ENCODE results near the gene METTL1.

Gene METTL1

GRCh38 chr12:57735198-57735855 lies 36.6 kb downstream of the METTL1 start:
- no CpG with 5 or more reads among the region's 8 CpGs for WGBS, 2 donors (ENCODE audit: extremely low coverage in 2 of 2, insufficient read length in 2 of 2, insufficient replicate concordance in 1 of 2)
- H3K4me3 ChIP-seq (ENCODE audit: low read length in 2 of 2): peak overlapping the region in 1 of 2 donors; percentile 33
- H2BK15ac ChIP-seq (ENCODE audit: low read length): no peak overlapping the region
- no peak overlapping the region for H3K4me2 ChIP-seq (ENCODE audit: insufficient read depth, low read length, poor library complexity, severe bottlenecking)
- peaks cover 3 to 92% (median 26%) of the 10 kb centered on the region in 3 experiments for H3K27me3 ChIP-seq (ENCODE audit: control insufficient read depth in 3 of 3, insufficient read depth in 3 of 3, low read depth in 1 of 3, low read length in 3 of 3)
- H2BK5ac ChIP-seq (ENCODE audit: low read length): no peak overlapping the region
- no peak overlapping the region for H3K4ac ChIP-seq (ENCODE audit: low read length)
- H4K8ac ChIP-seq (ENCODE audit: low read depth, low read length): no peak overlapping the region
- H3K4me1 ChIP-seq (ENCODE audit: control insufficient read depth in 2 of 2, insufficient read depth in 1 of 2, low read depth in 1 of 2, low read length in 2 of 2): peaks cover 18 to 25% of the 10 kb centered on the region in 2 donors
- no peak overlapping the region for H3K14ac ChIP-seq (ENCODE audit: low read length)
- peaks cover 0 to 4% of the 10 kb centered on the region in 2 donors for H3K9me3 ChIP-seq (replicated peaks in 1 of 2; ENCODE audit: control insufficient read depth in 2 of 2, insufficient read depth in 1 of 2, low read depth in 1 of 2, low read length in 2 of 2)
- H2AFZ ChIP-seq (ENCODE audit: low read length): peak overlapping the region; percentile 92
- H2AK5ac ChIP-seq (ENCODE audit: low read depth, low read length): no peak overlapping the region
- DNase-seq (ENCODE audit: low spot score): no peak
- H3K23ac ChIP-seq (ENCODE audit: low read depth, low read length, poor library complexity): no peak overlapping the region
- no peak overlapping the region for H4K91ac ChIP-seq (ENCODE audit: low read depth, low read length, poor library complexity)
- H2BK12ac ChIP-seq (ENCODE audit: low read length): no peak overlapping the region
- peaks cover 0 to 35% of the 10 kb centered on the region in 2 donors for H3K36me3 ChIP-seq (replicated peaks in 1 of 2; ENCODE audit: control insufficient read depth in 2 of 2, insufficient read depth in 2 of 2, low read length in 2 of 2)
- H2BK120ac ChIP-seq (ENCODE audit: low read depth, low read length): no peak overlapping the region
- H3K18ac ChIP-seq (ENCODE audit: low read length): no peak overlapping the region
- no peak overlapping the region for H3K27ac ChIP-seq (replicated peaks; ENCODE audit: low read length)
- H3K9ac ChIP-seq (ENCODE audit: low read depth, low read length, poor library complexity): no peak overlapping the region
- H3K79me1 ChIP-seq (ENCODE audit: low read depth, low read length): no peaks in the 10 kb centered on the region

GRCh38 chr12:57734591-57734990 lies 37.3 kb downstream of the METTL1 start:
- no CpG with 5 or more reads among the region's 4 CpGs for WGBS, 2 donors (ENCODE audit: extremely low coverage in 2 of 2, insufficient read length in 2 of 2, insufficient replicate concordance in 1 of 2)
- Histone ChIP-seq H3K4ac (ENCODE audit: low read length) (no peak overlapping the region), H4K91ac (ENCODE audit: low read depth, low read length, poor library complexity) (no peak overlapping the region), H3K27ac (replicated peaks; ENCODE audit: low read length) (no peak overlapping the region), H2AK5ac (ENCODE audit: low read depth, low read length) (no peak overlapping the region), H3K27me3 (ENCODE audit: control insufficient read depth in 3 of 3, insufficient read depth in 3 of 3, low read depth in 1 of 3, low read length in 3 of 3) (peaks cover 3 to 92% (median 26%) of the 10 kb centered on the region in 3 experiments), H3K23ac (ENCODE audit: low read depth, low read length, poor library complexity) (no peak overlapping the region), H2BK12ac (ENCODE audit: low read length) (no peak overlapping the region), H3K4me3 (ENCODE audit: low read length in 2 of 2) (no peak overlapping the region), H3K14ac (ENCODE audit: low read length) (no peak overlapping the region), H2BK120ac (ENCODE audit: low read depth, low read length) (no peak overlapping the region), H2AFZ (ENCODE audit: low read length) (no peak overlapping the region), H3K4me1 (ENCODE audit: control insufficient read depth in 2 of 2, insufficient read depth in 1 of 2, low read depth in 1 of 2, low read length in 2 of 2) (peaks cover 16 to 21% of the 10 kb centered on the region in 2 donors), H3K79me1 (ENCODE audit: low read depth, low read length) (no peaks in the 10 kb centered on the region), H2BK15ac (ENCODE audit: low read length) (no peak overlapping the region), H3K9me3 (replicated peaks in 1 of 2; ENCODE audit: control insufficient read depth in 2 of 2, insufficient read depth in 1 of 2, low read depth in 1 of 2, low read length in 2 of 2) (peaks cover 0 to 4% of the 10 kb centered on the region in 2 donors), H4K8ac (ENCODE audit: low read depth, low read length) (no peak overlapping the region), H2BK5ac (ENCODE audit: low read length) (no peak overlapping the region), H3K18ac (ENCODE audit: low read length) (no peak overlapping the region), H3K36me3 (replicated peaks in 1 of 2; ENCODE audit: control insufficient read depth in 2 of 2, insufficient read depth in 2 of 2, low read length in 2 of 2) (peaks cover 0 to 42% of the 10 kb centered on the region in 2 donors), H3K4me2 (ENCODE audit: insufficient read depth, low read length, poor library complexity, severe bottlenecking) (no peak overlapping the region), H3K9ac (ENCODE audit: low read depth, low read length, poor library complexity) (no peak overlapping the region)
- no peak for DNase-seq (ENCODE audit: low spot score)

- no peak overlapping the region for H3K4me3 ChIP-seq (ENCODE audit: low read length in 2 of 2)
- no peak overlapping the region for H2BK15ac ChIP-seq (ENCODE audit: low read length)
- H3K9me3 ChIP-seq (replicated peaks in 1 of 2; ENCODE audit: control insufficient read depth in 2 of 2, insufficient read depth in 1 of 2, low read depth in 1 of 2, low read length in 2 of 2): peaks cover 0 to 4% of the 10 kb centered on the region in 2 donors
- no peak overlapping the region for H2AK5ac ChIP-seq (ENCODE audit: low read depth, low read length)
- no peak overlapping the region for H3K4ac ChIP-seq (ENCODE audit: low read length)
- H3K23ac ChIP-seq (ENCODE audit: low read depth, low read length, poor library complexity): no peak overlapping the region
- no peak overlapping the region for H2AFZ ChIP-seq (ENCODE audit: low read length)
- H2BK12ac ChIP-seq (ENCODE audit: low read length): no peak overlapping the region
- H3K27ac ChIP-seq (replicated peaks; ENCODE audit: low read length): no peak overlapping the region
- H2BK120ac ChIP-seq (ENCODE audit: low read depth, low read length): no peak overlapping the region
- H3K79me1 ChIP-seq (ENCODE audit: low read depth, low read length): no peaks in the 10 kb centered on the region
- H3K9ac ChIP-seq (ENCODE audit: low read depth, low read length, poor library complexity): no peak overlapping the region
- peaks cover 3 to 91% (median 22%) of the 10 kb centered on the region in 3 experiments for H3K27me3 ChIP-seq (ENCODE audit: control insufficient read depth in 3 of 3, insufficient read depth in 3 of 3, low read depth in 1 of 3, low read length in 3 of 3)
- peaks cover 10 to 14% of the 10 kb centered on the region in 2 donors for H3K4me1 ChIP-seq (ENCODE audit: control insufficient read depth in 2 of 2, insufficient read depth in 1 of 2, low read depth in 1 of 2, low read length in 2 of 2)
- no peak overlapping the region for H4K8ac ChIP-seq (ENCODE audit: low read depth, low read length)
- no peak overlapping the region for H3K4me2 ChIP-seq (ENCODE audit: insufficient read depth, low read length, poor library complexity, severe bottlenecking)
- WGBS, 2 donors (ENCODE audit: extremely low coverage in 2 of 2, insufficient read length in 2 of 2, insufficient replicate concordance in 1 of 2): no CpG with 5 or more reads among the region's 6 CpGs
- H3K18ac ChIP-seq (ENCODE audit: low read length): no peak overlapping the region
- no peak overlapping the region for H4K91ac ChIP-seq (ENCODE audit: low read depth, low read length, poor library complexity)
- peaks cover 0 to 46% of the 10 kb centered on the region in 2 donors for H3K36me3 ChIP-seq (replicated peaks in 1 of 2; ENCODE audit: control insufficient read depth in 2 of 2, insufficient read depth in 2 of 2, low read length in 2 of 2)
- no peak overlapping the region for H2BK5ac ChIP-seq (ENCODE audit: low read length)
- H3K14ac ChIP-seq (ENCODE audit: low read length): no peak overlapping the region
- no peak for DNase-seq (ENCODE audit: low spot score)
Observed at GRCh38 chr12:57733928-57734327, 38.0 kb downstream of the METTL1 start.

DNA sequence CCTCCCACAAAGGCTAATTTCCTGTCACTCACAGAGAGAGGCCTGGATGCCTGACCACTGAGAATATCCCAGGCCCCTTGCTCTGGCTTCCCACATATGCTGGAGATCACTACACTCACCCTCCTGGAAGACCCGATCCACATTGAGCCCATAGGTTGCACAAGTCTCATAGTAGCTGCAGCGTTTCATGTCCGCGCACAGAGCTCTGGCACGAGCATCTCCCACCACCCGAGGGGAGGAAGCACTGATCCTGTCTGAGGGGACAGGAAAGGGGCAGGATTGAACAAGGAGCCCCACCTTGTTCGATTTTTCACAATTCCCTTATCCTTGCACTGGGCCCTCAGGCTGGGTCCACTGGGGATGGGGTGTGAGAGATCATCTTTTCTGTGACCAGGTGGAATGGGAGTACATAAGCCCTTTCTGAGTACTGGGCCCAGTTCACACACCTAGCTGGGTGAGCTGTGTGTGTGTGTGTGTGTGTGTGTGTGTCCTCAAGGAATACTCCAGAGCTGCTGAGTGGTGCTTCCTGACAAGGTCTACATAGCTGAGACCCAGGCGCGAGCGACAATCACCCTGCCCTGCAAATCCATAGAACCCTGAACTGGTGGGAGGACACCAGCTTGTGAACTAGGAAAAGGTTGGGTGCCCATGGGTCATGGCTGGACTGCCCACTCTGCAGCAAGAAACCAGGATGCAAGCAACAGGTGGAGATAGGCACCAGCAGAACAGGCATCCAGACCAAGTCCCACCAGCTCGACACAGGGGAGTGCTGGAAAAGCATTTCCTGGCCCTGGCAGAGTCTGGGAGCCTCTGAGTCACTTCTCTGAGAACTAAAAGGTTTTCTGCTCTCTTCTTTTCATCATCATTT lies 38.9 kb downstream of the METTL1 start:
- Histone ChIP-seq H2AK5ac (ENCODE audit: low read depth, low read length) (no peak overlapping the region), H3K23ac (ENCODE audit: low read depth, low read length, poor library complexity) (no peak overlapping the region), H3K9ac (ENCODE audit: low read depth, low read length, poor library complexity) (peak overlapping the region; percentile 22), H3K27ac (replicated peaks; ENCODE audit: low read length) (no peak overlapping the region), H3K4ac (ENCODE audit: low read length) (no peak overlapping the region), H3K9me3 (replicated peaks in 1 of 2; ENCODE audit: control insufficient read depth in 2 of 2, insufficient read depth in 1 of 2, low read depth in 1 of 2, low read length in 2 of 2) (peaks cover 0 to 4% of the 10 kb centered on the region in 2 donors), H3K4me1 (ENCODE audit: control insufficient read depth in 2 of 2, insufficient read depth in 1 of 2, low read depth in 1 of 2, low read length in 2 of 2) (peaks cover 10 to 14% of the 10 kb centered on the region in 2 donors), H2BK120ac (ENCODE audit: low read depth, low read length) (no peak overlapping the region), H3K79me1 (ENCODE audit: low read depth, low read length) (no peaks in the 10 kb centered on the region), H3K14ac (ENCODE audit: low read length) (no peak overlapping the region), H2BK12ac (ENCODE audit: low read length) (no peak overlapping the region), H4K91ac (ENCODE audit: low read depth, low read length, poor library complexity) (no peak overlapping the region), H3K36me3 (replicated peaks in 1 of 2; ENCODE audit: control insufficient read depth in 2 of 2, insufficient read depth in 2 of 2, low read length in 2 of 2) (peaks cover 0 to 47% of the 10 kb centered on the region in 2 donors), H3K4me2 (ENCODE audit: insufficient read depth, low read length, poor library complexity, severe bottlenecking) (no peak overlapping the region), H3K4me3 (ENCODE audit: low read length in 2 of 2) (no peak overlapping the region), H2BK15ac (ENCODE audit: low read length) (no peak overlapping the region), H2AFZ (ENCODE audit: low read length) (no peak overlapping the region), H2BK5ac (ENCODE audit: low read length) (no peak overlapping the region), H4K8ac (ENCODE audit: low read depth, low read length) (no peak overlapping the region), H3K18ac (ENCODE audit: low read length) (no peak overlapping the region), H3K27me3 (ENCODE audit: control insufficient read depth in 3 of 3, insufficient read depth in 3 of 3, low read depth in 1 of 3, low read length in 3 of 3) (peaks cover 3 to 94% (median 21%) of the 10 kb centered on the region in 3 experiments)
- no CpG with 5 or more reads among the region's 11 CpGs for WGBS, 2 donors (ENCODE audit: extremely low coverage in 2 of 2, insufficient read length in 2 of 2, insufficient replicate concordance in 1 of 2)
- DNase-seq (ENCODE audit: low spot score): no peak
